Activated CD4-positive, CD25-positive, alpha-beta regulatory T cell treated with anti-CD3 and anti-CD28 coated beads, Interleukin-2, amount 50 U/mL, for 24 hours (primary cell): ENCODE measurements around the gene NPIPB8.
"Not testable (repeated sequence)": the region's sequence is repeated elsewhere in the genome, so short reads cannot be mapped to it uniquely, and the experiment has no call there.

Source experiments
- ATAC-seq, 2 donors: fragments of 150-1000 bp; cut with Tn5 transposase; one replicate each; pipeline ENCODE4 v1.10.0; 2021; ENCODE audit warnings: mild to moderate bottlenecking in 1 of 2, moderate library complexity in 1 of 2

The NPIPB8 gene

GRCh38 chr16:28607116-28607623 lies 30.7 kb upstream of the NPIPB8 start:
- no peak for ATAC-seq

GRCh38 chr16:28607681-28608495 lies 30.0 kb upstream of the NPIPB8 start:
- not testable (repeated sequence) for ATAC-seq

DNA sequence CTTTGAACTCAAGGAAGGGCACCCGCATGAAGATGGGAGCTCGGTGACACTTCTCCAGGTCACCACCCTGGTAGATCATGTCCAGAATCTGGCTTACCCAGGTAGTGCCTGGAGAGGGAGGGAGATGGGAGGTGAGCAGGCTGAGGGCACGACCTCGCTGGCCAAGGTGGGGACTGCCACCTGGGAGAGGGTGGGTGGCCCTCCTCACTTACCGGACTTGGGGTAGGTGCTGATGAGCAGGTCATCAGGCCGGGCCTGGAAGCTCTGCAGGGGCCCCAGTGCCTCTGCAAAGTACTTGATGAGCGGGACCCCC lies 29.4 kb upstream of the NPIPB8 start:
- not testable (repeated sequence) for ATAC-seq

- not testable (repeated sequence) for ATAC-seq
Measured at GRCh38 chr16:28608867-28609596, 28.8 kb upstream of the NPIPB8 start.

DNA sequence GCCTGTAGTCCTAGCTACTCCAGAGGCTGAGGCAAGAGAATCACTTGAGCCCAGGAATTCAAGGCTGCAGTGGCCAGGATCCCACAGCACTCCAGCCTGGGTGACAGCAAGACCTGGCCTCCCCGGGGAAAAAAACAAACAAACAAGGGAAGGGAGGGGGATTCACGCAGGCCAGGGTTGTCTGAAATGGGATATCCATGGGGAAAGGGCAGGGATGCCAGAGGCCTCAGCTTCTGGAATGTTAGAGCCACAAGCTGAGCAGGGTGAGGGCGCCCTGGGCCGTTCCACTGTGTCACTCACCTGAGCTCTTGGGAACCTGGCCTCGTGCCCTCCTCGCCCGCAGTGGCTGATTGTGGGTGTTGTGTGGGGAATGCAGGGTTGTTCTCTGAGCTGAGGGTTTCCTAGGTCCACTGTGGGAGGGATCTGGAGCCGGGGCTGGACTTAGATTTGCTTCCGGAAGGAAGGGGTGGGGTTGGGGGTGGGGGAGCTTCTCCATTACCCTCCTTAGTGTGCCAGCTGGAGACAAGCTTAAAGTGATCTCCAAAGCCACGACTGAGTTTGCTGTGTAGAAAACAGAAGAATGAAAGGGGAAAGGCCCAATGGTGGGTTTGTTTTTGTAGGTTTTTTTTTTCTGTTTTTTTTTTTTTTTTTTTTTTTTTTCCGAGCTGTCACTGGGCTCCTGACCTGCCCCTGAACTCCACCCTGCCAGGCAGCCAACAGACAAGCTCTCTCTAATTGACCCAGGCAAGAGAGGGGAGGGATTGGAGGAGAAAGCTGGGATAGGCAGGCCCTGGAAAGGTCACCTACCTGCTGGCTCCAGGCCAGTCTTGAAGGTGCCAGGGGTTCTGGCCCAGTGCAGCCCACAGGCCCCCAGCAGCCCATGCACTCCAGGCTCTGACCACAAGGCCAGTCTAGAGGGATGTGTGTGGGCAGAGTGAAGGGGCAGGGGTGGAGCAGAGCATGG lies 28.0 kb upstream of the NPIPB8 start, which contains the start of gene SULT1A1:
Gene SULT1A1 (minus strand): TSS at position 414 of the 964 bp plus-strand sequence. CDS start 1,189 bp downstream, outside the sequence.
- ATAC-seq: no peak

- ATAC-seq: no peak
Measured at GRCh38 chr16:28610595-28611191, 27.2 kb upstream of the NPIPB8 start.

DNA sequence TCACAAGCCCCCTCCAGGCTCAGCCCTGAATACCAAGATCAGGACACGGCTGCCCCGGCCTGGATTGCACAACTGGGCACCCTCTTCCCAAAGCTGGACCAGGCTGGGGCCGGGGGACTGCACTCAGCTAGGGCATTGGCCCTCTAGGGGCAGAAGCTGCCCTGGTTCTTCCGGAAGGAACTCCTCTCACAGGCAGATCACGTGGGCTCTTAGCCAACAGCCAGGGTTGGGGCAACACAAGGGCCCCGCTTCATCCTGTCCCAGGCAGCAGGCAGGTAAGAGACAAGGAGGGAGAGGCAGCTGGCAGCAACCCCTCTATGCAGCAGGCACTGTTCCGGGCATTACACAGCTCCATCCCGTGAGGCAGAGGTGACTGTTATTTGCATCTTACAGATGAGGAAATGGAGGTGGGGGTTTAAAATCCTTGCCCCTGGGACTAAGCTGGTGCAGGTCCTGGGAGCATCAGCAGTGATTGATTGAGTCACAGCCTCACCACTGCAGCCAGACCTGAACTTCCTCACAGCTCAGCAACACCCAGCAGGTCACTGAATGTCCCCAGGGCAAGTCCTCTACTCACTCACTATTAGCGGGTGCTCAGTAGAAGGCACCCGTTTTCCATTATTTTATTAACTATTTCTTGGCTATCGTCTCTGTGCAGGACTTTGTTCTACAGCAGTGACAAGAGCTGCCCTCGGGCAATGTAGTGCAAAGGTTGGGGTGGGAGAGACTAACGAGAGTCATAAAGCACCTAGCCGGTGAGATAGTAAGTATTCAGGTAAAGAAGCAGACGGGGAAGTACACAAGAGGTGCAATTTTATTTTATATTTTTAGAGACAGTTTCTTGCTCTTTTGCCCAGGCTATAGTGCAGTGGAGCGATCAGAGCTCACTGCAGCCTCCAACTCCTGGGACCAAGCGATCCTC lies 25.2 kb upstream of the NPIPB8 start:
- peak; percentile 87 to 92 for ATAC-seq

- not testable (repeated sequence) for ATAC-seq
Measured at GRCh38 chr16:28613912-28614311, 24.0 kb upstream of the NPIPB8 start.

GRCh38 chr16:28614561-28614960 lies 23.3 kb upstream of the NPIPB8 start:
- ATAC-seq: not testable (repeated sequence)

DNA sequence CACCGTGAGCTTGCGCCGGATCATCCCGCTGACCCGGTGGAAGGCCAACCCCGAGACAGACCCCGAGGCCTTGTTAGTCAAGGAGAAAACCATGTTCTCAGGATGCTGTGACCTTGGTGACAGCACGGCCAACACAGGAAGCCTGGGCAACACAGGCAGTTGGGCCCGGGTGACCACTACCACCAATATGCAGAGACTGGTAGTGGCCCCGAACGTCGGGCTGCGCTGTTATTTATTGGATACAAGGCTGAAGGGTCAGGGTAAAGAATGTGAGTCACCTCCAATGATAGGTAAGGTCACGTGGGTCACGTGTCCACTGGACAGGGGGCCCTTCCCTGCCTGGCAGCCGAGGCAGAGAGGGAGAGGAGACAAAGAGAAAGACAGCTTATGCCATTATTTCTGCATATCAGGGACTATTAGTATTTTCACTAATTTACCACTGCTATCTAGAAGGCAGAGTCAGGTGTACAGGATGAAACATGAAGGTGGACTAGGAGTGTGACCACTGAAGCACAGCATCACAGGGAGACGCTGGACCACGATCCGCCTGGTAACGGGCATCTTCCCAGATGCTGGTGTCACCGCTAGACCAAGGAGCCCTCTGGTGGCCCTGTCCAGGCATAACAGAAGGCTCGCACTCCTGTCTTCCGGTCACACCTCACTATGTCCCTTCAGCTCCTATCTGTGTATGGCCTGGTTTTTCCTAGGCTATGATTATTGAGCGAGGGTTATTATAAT lies 22.2 kb upstream of the NPIPB8 start:
- ATAC-seq: not testable (repeated sequence)

DNA sequence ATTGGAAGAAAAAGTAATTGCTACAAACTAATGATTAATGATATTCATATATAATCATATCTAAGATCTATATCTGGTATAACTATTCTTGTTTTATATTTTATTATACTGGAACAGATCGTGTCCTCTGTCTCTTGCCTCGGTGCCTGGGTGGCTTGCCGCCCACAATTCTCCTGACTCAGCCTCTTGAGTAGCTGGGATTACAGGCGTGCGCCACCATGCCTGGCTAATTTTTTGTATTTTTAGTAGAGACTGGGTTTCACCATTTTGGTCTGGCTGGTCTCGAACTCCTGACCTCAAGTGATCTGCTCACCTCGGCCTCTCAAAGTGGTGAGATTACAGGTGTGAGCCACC lies 21.7 kb upstream of the NPIPB8 start:
- not testable (repeated sequence) for ATAC-seq

GRCh38 chr16:28616636-28617035 lies 21.2 kb upstream of the NPIPB8 start:
- ATAC-seq: no peak

GRCh38 chr16:28617874-28618273 lies 20.0 kb upstream of the NPIPB8 start:
- no peak for ATAC-seq

GRCh38 chr16:28620316-28620715 lies 17.5 kb upstream of the NPIPB8 start:
- not testable (repeated sequence) for ATAC-seq

GRCh38 chr16:28621481-28622155 lies 16.2 kb upstream of the NPIPB8 start:
- no peak for ATAC-seq

GRCh38 chr16:28622532-28623171 lies 15.2 kb upstream of the NPIPB8 start:
- peak in 1 of 2 donors; percentile 11 for ATAC-seq

DNA sequence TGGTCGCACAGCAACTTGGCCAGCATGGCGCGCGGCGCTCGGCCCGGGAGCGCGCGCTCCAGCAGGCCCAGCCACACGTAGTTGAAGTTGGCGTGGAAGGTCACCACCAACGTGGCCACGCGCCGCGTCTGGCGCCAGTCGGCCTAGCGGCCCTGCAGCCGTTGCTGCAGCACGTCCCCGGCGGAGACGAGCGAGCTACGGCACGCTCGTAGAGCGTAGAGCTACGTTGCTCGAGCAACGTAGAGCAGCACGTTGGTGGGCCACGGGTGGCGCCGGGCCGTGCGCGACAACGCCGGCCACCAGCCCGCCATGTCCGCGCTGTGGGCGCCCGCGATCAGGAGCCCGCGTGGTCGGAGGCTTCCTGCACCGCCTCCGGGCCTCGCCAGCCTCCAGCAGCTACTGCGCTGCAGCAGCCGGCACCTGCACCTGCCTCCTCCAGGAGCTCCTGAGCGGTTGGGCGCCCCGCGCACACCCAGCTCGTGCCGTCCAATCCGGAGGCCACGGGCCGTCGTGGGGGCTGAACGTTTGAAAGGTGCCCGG lies 14.6 kb upstream of the NPIPB8 start:
- ATAC-seq: peak; percentile 97 to 98

DNA sequence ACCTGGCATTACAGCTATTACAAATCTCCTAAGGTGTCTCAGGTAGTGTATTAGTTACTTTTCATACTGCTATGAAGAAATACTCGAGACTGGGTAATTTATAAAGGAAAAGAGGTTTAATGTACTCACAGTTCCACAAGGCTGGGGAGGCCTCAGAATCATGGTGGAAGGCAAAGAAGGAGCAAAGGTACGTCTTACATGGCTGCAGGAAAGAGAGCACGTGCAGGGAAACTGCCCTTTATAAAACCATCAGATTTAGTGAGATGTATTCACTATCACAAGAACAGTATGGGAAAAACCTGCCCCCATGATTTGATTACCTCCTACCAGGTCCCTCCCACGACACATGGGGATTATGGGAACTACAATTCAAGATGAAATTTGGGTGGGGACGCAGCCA lies 7.0 kb upstream of the NPIPB8 start:
- not testable (repeated sequence) for ATAC-seq
